BJ (cell line): ENCODE measurements around the gene PHLPP1. TPM values are rescaled to one million over a fixed set of nuclear protein-coding genes. Genes with fewer than 3 reads are reported as not detected.

Experiments
- CTCF ChIA-PET: fragments of 350-600 bp; formaldehyde crosslinking; extraction: SDS; loops from one replicate; lab custom pipeline; 2021; ENCODE audit warnings: antibody characterized with exemption, inconsistent platforms; lab: Yijun Ruan, JAX
- POLR2A ChIA-PET: fragments of 300-600 bp; sonication (Branson Sonifier 250); formaldehyde crosslinking; extraction: SDS; loops from one replicate; lab custom pipeline; 2021; ENCODE audit warnings: antibody characterized with exemption; lab: Charles Lee
- DNase-seq: peaks from one replicate; pipeline ENCODE4 v3.0.0-alpha.2; 2011; ENCODE audit warnings: low read depth
- H3K27me3 ChIP-seq: 2 replicates; pipeline ENCODE4 v1.6.0; 2011; ENCODE audit warnings: low read length; ENCODE audit not compliant: control insufficient read depth, insufficient read depth
- H3K36me3 ChIP-seq: 2 replicates; pipeline ENCODE4 v1.5.1; 2011; ENCODE audit warnings: low read length; ENCODE audit not compliant: control insufficient read depth, insufficient read depth
- H3K4me3 ChIP-seq: 2 replicates; pipeline ENCODE4 v1.5.1; 2011; ENCODE audit warnings: low read depth, mild to moderate bottlenecking, control low read depth, low read length
- polyA plus RNA-seq: library from polyadenylated mRNA; depleted of rRNA; stranded (reverse); fragments of >200 nt; gene quantifications from 2 replicates; pipeline ENCODE4 v1.2.3, GENCODE V29; 2011
- TF ChIP-seq, protein P1 (sequence below): IDR thresholded peaks from 2 replicates; pipeline ENCODE4 v1.5.1; 2011; ENCODE audit warnings: low read depth, mild to moderate bottlenecking, control low read depth, inconsistent platforms, low read length, moderate library complexity; ENCODE audit not compliant: insufficient read depth

The PHLPP1 gene
- polyA plus RNA-seq, 1 experiment = 4.0 TPM

GRCh38 chr18:62778976-62779869 is 63.9 kb downstream of the PHLPP1 start:
- DNase-seq = no peak
- Histone ChIP-seq H3K27me3 (no peaks in the 10 kb centered on the region), H3K4me3 (no peak overlapping the region), H3K36me3 (no peaks in the 10 kb centered on the region)
- CTCF ChIA-PET = no interaction called here
- TF ChIP-seq, protein P1, sequence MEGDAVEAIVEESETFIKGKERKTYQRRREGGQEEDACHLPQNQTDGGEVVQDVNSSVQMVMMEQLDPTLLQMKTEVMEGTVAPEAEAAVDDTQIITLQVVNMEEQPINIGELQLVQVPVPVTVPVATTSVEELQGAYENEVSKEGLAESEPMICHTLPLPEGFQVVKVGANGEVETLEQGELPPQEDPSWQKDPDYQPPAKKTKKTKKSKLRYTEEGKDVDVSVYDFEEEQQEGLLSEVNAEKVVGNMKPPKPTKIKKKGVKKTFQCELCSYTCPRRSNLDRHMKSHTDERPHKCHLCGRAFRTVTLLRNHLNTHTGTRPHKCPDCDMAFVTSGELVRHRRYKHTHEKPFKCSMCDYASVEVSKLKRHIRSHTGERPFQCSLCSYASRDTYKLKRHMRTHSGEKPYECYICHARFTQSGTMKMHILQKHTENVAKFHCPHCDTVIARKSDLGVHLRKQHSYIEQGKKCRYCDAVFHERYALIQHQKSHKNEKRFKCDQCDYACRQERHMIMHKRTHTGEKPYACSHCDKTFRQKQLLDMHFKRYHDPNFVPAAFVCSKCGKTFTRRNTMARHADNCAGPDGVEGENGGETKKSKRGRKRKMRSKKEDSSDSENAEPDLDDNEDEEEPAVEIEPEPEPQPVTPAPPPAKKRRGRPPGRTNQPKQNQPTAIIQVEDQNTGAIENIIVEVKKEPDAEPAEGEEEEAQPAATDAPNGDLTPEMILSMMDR = no peak
- POLR2A ChIA-PET = no interaction called here

GRCh38 chr18:62781262-62781661 is 65.9 kb downstream of the PHLPP1 start:
- TF ChIP-seq, protein P1 = no peak
- Histone ChIP-seq H3K36me3 (no peaks in the 10 kb centered on the region), H3K4me3 (no peak overlapping the region), H3K27me3 (no peaks in the 10 kb centered on the region)
- DNase-seq = no peak
- ChIA-PET CTCF (interaction anchor here (0.7 to 1.7 kb wide), 2 partner anchors 10 to 201 kb away, joined by 3 to 4 read pairs; no protein-coding TSS in a partner anchor), POLR2A (interaction anchor here (0.7 kb wide), 1 partner anchor 177 kb away, joined by 3 read pairs; no protein-coding TSS in a partner anchor)

DNA sequence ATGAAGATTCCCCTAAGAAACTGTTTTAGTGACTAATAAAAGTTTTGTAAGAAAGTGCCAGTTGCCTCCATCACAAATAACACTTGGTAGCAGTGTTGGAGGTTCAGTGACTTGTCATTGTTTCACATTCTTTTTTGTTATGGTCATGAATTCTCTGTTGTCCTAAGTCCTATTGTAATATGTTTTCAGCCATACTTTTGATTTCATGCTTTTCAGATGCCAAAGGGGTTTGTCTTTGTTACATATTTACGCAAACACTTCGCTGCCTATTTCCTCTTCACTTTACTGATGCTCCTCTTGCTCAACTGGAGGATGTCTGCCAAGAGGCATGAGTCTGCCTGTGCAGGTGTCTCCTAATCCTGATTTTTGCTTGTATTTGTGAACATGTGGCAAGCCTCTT is 66.6 kb downstream of the PHLPP1 start:
- TF ChIP-seq, protein P1 = no peak
- peak; percentile 94 for DNase-seq
- H3K4me3 ChIP-seq = no peak overlapping the region
- CTCF ChIA-PET = interaction anchor here (0.6 to 1.7 kb wide), 3 partner anchors 9 to 201 kb away, joined by 3 to 4 read pairs (median 3); no protein-coding TSS in a partner anchor
- POLR2A ChIA-PET = interaction anchor here (0.7 kb wide), 1 partner anchor 177 kb away, joined by 3 read pairs; no protein-coding TSS in a partner anchor
- no peaks in the 10 kb centered on the region for H3K36me3 ChIP-seq
- H3K27me3 ChIP-seq = no peaks in the 10 kb centered on the region

GRCh38 chr18:62784338-62784965 is 69.1 kb downstream of the PHLPP1 start:
- no peak for DNase-seq
- Histone ChIP-seq H3K27me3 (no peaks in the 10 kb centered on the region), H3K36me3 (no peaks in the 10 kb centered on the region), H3K4me3 (no peak overlapping the region)
- ChIA-PET CTCF (interaction anchor here (0.7 kb wide), 1 partner anchor 162 kb away, joined by 3 read pairs; no protein-coding TSS in a partner anchor), POLR2A (interaction anchor here (0.5 kb wide), 1 partner anchor 9 kb away, joined by 5 read pairs; no protein-coding TSS in a partner anchor)
- TF ChIP-seq, protein P1 = no peak
